Panc1 (cell line): ENCODE measurements around the gene PPP2R3B. TPM values are rescaled to one million over a fixed set of nuclear protein-coding genes. Genes with fewer than 3 reads are reported as not detected.

Experiments
- ATAC-seq: fragments of 200-7000 bp; cut with Tn5 transposase; 2 replicates; pipeline ENCODE4 v1.9.1; 2020; ENCODE audit warnings: mild to moderate bottlenecking, moderate library complexity
- BruUV-seq: library from RNA; stranded (reverse); fragments of 400-500 nt; replicated peaks from 2 replicates; lab custom pipeline; 2021; lab: Mats Ljungman, UMichigan
- CTCF ChIA-PET: fragments of 300-600 bp; sonication (Branson Sonifier 250); formaldehyde crosslinking; loops from one replicate; lab custom pipeline; 2022; ENCODE audit warnings: antibody characterized with exemption; lab: Charles Lee
- POLR2A ChIA-PET: fragments of 300-600 bp; sonication (Branson Sonifier 250); formaldehyde crosslinking; loops from one replicate; lab custom pipeline; 2022; ENCODE audit warnings: antibody characterized with exemption; lab: Charles Lee
- DNase-seq: peaks from one replicate; pipeline ENCODE4 v3.0.0-alpha.2; 2010; ENCODE audit warnings: low read depth, low spot score
- H3K27ac ChIP-seq: 2 replicates; pipeline ENCODE4 v1.5.1; 2011; ENCODE audit warnings: mild to moderate bottlenecking, low read length, inconsistent platforms
- H3K27me3 ChIP-seq: fragments of 200-500 bp; sonication (Bioruptor generic); 2 replicates; pipeline ENCODE4 v1.6.0; 2014; ENCODE audit warnings: low read length, inconsistent platforms; ENCODE audit not compliant: control insufficient read depth, insufficient read depth
- H3K36me3 ChIP-seq: fragments of 200-500 bp; sonication (Bioruptor generic); 2 replicates; pipeline ENCODE4 v1.5.1; 2014; ENCODE audit warnings: inconsistent platforms, mild to moderate bottlenecking, low read length, moderate library complexity; ENCODE audit not compliant: control insufficient read depth, insufficient read depth
- H3K4me1 ChIP-seq: 2 replicates; pipeline ENCODE4 v1.5.1; 2011; ENCODE audit warnings: inconsistent platforms, mild to moderate bottlenecking, low read length, moderate library complexity; ENCODE audit not compliant: control insufficient read depth, insufficient read depth
- H3K4me3 ChIP-seq, 2 experiments: 2 replicates each; pipeline ENCODE4 v1.5.1; 2011 to 2012; ENCODE audit warnings: low read depth in 2 of 2, low read length in 2 of 2, mild to moderate bottlenecking in 2 of 2, inconsistent platforms in 1 of 2, moderate library complexity in 1 of 2
- H3K9me3 ChIP-seq: fragments of 200-500 bp; sonication (Bioruptor generic); 2 replicates; pipeline ENCODE4 v1.5.1; 2014; ENCODE audit warnings: low read depth, mild to moderate bottlenecking, inconsistent platforms, low read length, moderate library complexity; ENCODE audit not compliant: control insufficient read depth, insufficient read depth
- CTCF ChIP-seq: fragments of 450-650 bp; IDR thresholded peaks from 2 replicates; pipeline ENCODE4 v1.5.1; 2017; ENCODE audit warnings: mild to moderate bottlenecking
- POLR2AphosphoS5 ChIP-seq: IDR thresholded peaks from 2 replicates; pipeline ENCODE4 v1.6.1; 2012; ENCODE audit warnings: mild to moderate bottlenecking, low read depth, low read length, moderate library complexity
- REST ChIP-seq, 2 experiments: IDR thresholded peaks; 2 replicates each; pipeline ENCODE4 v1.6.1; 2011 to 2012; ENCODE audit warnings: low read depth in 2 of 2, control low read depth in 1 of 2, low read length in 1 of 2, mild to moderate bottlenecking in 1 of 2, moderate library complexity in 1 of 2; ENCODE audit not compliant: insufficient read depth in 1 of 2
- SIN3A ChIP-seq: IDR thresholded peaks from 2 replicates; pipeline ENCODE4 v1.6.1; 2012; ENCODE audit warnings: low read depth, mild to moderate bottlenecking, low read length, moderate library complexity, borderline replicate concordance; ENCODE audit not compliant: insufficient read depth
- TCF7L2 ChIP-seq: IDR thresholded peaks from 2 replicates; pipeline ENCODE4 v1.6.1; 2011; ENCODE audit warnings: mild to moderate bottlenecking, low read depth, low read length, inconsistent platforms
- in situ Hi-C: cut with HindIII; loops from 2 replicates; pipeline ENCODE4 v1.10.0; 2016; ENCODE audit warnings: low sequenced_read_pairs, low pct_unique_long_range_greater_than_20kb
- intact Hi-C: fragments of 100-400 bp; cut with micrococcal nuclease; formaldehyde crosslinking; loops from one replicate; pipeline ENCODE4 v1.10.0; 2022; ENCODE audit not compliant: unreplicated experiment
- total RNA-seq: library from RNA; stranded (reverse); gene quantifications from one replicate; pipeline ENCODE4 v1.2.1, GENCODE V29; 2021; ENCODE audit not compliant: unreplicated experiment

Gene PPP2R3B
- total RNA-seq, 1 experiment from 2014 or later = 19.2 TPM

- Histone ChIP-seq H3K36me3 (no peaks in the 10 kb centered on the region), H3K4me3 (peak overlapping the region; percentile 29 to 42), H3K27me3 (no peaks in the 10 kb centered on the region), H3K9me3 (no peaks in the 10 kb centered on the region), H3K27ac (no peak overlapping the region), H3K4me1 (no peaks in the 10 kb centered on the region)
- intact Hi-C loops = no loop called here
- in situ Hi-C loops = no loop called here
- TF ChIP-seq REST (IDR thresholded peaks at IDR 0.05; ENCODE audit: insufficient read depth in 1 of 2, low read depth in 2 of 2, low read length in 1 of 2) (no peak), SIN3A (no peak), TCF7L2 (no peak), CTCF (no peak)
- ChIA-PET POLR2A (no interaction called here), CTCF (no interaction called here)
- no TSS peak for BruUV-seq
- DNase-seq (no peak), ATAC-seq (no peak)
These were observed 12.1 kb downstream of the PPP2R3B start for GRCh38 chrX:374596-374995.

GRCh38 chrX:373641-374471, 12.9 kb downstream of the PPP2R3B start:
- DNase-seq = no peak
- ATAC-seq = peak; percentile 74
- BruUV-seq = no TSS peak
- Histone ChIP-seq H3K4me3 (peak overlapping the region; percentile 29 to 42), H3K36me3 (no peaks in the 10 kb centered on the region), H3K27ac (no peak overlapping the region), H3K27me3 (no peaks in the 10 kb centered on the region), H3K9me3 (no peaks in the 10 kb centered on the region), H3K4me1 (no peaks in the 10 kb centered on the region)
- peak; percentile 88 for TF ChIP-seq TCF7L2
- no peak for TF ChIP-seq SIN3A
- ChIA-PET POLR2A (no interaction called here), CTCF (no interaction called here)
- in situ Hi-C loops (no loop called here), intact Hi-C loops (no loop called here)

GRCh38 chrX:372856-373640, 13.7 kb downstream of the PPP2R3B start:
- Histone ChIP-seq H3K9me3 (no peaks in the 10 kb centered on the region), H3K4me3 (no peak overlapping the region), H3K4me1 (no peaks in the 10 kb centered on the region), H3K36me3 (no peaks in the 10 kb centered on the region), H3K27ac (no peak overlapping the region), H3K27me3 (no peaks in the 10 kb centered on the region)
- in situ Hi-C loops (no loop called here), intact Hi-C loops (no loop called here)
- DNase-seq (no peak), ATAC-seq (no peak; the same call in 1 of the 2 replicates)
- POLR2A ChIA-PET = no interaction called here
- TF ChIP-seq TCF7L2 (no peak), CTCF (no peak), POLR2AphosphoS5 (no peak), SIN3A (no peak), REST (IDR thresholded peaks at IDR 0.05; ENCODE audit: insufficient read depth in 1 of 2, low read depth in 2 of 2, low read length in 1 of 2) (no peak)
- no TSS peak for BruUV-seq
- CTCF ChIA-PET = no interaction called here
